ENCODE results near the gene NDUFB2.
"Not testable (repeated sequence)": the region's sequence is repeated elsewhere in the genome, so short reads cannot be mapped to it uniquely, and the experiment has no call there.

NDUFB2 gene

DNA sequence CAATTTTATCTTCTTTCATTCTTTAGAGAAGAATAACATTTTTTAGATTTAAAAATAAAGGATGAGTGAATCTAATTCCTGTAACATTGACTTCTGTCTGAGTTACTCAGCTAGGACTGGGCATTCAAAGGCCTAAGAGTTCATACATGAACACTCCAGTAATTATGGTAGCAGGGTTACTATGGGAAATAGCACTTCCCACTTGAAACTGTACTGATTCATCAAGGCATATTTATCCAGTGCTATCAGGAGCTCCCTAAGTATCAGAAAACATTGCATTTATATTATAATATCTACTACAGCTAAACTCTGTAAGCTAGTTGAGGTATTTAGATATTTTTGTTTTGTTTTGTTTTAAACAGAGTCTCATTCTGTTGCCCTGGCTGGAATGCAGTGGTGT is 41.8 kb downstream of the NDUFB2 start:
- no peak for DNase-seq (ENCODE audit: low spot score)
- TF ChIP-seq, protein P1, sequence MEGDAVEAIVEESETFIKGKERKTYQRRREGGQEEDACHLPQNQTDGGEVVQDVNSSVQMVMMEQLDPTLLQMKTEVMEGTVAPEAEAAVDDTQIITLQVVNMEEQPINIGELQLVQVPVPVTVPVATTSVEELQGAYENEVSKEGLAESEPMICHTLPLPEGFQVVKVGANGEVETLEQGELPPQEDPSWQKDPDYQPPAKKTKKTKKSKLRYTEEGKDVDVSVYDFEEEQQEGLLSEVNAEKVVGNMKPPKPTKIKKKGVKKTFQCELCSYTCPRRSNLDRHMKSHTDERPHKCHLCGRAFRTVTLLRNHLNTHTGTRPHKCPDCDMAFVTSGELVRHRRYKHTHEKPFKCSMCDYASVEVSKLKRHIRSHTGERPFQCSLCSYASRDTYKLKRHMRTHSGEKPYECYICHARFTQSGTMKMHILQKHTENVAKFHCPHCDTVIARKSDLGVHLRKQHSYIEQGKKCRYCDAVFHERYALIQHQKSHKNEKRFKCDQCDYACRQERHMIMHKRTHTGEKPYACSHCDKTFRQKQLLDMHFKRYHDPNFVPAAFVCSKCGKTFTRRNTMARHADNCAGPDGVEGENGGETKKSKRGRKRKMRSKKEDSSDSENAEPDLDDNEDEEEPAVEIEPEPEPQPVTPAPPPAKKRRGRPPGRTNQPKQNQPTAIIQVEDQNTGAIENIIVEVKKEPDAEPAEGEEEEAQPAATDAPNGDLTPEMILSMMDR (IDR thresholded peaks at IDR 0.05; ENCODE audit: extremely low read depth, insufficient read depth, missing control alignments): no peak
- in situ Hi-C loops (cut with MboI; ENCODE audit: low pct_unique_long_range_greater_than_20kb, low sequenced_read_pairs, unreplicated experiment): no loop called here

DNA sequence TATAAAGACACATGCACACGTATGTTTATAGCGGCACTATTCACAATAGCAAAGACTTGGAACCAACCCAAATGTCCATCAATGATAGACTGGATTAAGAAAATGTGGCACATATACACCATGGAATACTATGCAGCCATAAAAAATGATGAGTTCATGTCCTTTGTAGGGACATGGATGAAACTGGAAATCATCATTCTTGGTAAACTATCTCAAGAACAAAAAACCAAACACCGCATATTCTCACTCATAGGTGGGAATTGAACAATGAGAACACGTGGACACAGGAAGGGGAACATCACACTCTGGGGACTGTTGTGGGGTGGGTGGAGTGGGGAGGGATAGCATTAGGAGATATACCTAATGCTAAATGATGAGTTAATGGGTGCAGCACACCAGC is 46.7 kb downstream of the NDUFB2 start:
- DNase-seq (ENCODE audit: low spot score); in situ Hi-C loops (cut with MboI; ENCODE audit: low pct_unique_long_range_greater_than_20kb, low sequenced_read_pairs, unreplicated experiment): not testable (repeated sequence)

DNA sequence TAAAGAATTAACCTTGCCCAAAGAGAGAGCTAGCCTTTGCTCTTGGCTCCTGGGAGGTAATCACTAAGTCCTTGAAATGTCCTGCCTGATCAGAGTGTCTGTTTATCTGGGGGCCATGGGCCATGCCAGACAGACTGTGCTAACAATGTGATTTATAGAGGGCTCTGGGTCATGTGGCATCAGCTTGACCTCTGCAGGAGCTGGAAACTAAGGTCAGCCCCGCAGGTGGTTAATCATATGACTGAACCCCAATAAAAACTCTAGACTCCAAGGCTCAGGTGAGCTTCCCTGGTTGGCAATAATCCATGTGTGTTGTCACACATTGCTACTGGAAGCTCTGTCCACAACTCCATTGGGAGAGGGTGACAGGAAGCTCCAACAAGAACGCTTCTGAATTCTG is 47.5 kb downstream of the NDUFB2 start:
- in situ Hi-C loops (cut with MboI; ENCODE audit: low pct_unique_long_range_greater_than_20kb, low sequenced_read_pairs, unreplicated experiment): no loop called here
- no peak for DNase-seq (ENCODE audit: low spot score)
- TF ChIP-seq, protein P1 (IDR thresholded peaks at IDR 0.05; ENCODE audit: extremely low read depth, insufficient read depth, missing control alignments): no peak

DNA sequence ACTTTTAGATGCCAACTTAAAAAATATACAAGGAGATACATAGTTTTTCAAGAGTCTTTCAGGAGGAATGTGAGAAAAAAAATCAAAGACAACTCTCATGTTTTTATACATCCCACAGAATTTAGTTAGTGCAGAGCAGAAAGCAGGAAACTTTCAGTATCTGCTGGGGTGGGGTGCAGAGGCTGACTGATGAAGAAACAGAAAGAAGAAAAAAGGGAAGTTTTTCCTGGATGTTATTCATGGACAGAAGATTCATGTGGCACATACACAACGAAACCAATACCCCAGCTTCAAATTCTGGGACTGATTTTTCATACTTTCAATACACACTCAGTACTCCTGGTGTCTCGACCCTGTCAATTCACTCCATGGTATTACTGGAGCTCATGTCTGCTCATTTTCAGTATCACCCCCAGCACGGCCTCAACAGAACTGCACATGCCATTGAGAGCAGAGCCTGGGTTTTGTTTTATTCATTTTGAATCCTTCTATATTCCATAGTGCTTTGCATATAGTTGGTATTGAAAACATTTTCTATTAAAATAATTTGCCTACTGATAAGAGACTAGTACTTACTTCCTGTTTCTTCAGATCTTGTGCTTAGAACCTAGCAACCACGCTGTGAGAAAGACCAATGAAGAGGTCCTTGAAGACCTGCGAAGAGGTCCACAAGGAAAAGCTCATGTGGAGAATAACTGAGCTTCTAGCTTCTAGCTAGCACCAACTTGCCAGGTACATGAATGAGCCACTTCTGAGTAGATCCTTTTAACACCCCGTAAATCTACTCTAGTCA is 49.0 kb downstream of the NDUFB2 start:
- TF ChIP-seq, protein P1 (IDR thresholded peaks at IDR 0.05; ENCODE audit: extremely low read depth, insufficient read depth, missing control alignments): no peak
- in situ Hi-C loops (cut with MboI; ENCODE audit: low pct_unique_long_range_greater_than_20kb, low sequenced_read_pairs, unreplicated experiment): no loop called here
- no peak for DNase-seq (ENCODE audit: low spot score)

DNA sequence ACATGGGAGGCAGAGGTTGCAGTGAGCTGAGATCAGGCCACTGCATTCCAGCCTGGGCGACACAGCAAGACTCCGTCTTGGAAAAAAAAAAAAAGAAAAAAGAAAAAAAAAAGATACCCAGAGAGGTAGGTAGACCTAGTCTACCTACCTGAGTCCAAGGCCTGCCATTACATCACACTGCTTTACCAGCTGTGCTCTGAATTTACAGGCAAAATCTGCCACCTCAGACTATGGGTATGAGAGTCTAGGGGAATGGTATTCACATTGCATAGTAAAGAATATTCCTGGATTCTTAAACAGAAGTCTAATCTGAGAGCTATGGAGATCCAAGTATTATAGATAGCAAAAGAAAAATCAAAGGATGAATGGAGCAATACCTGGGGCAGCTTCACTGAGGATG is 50.2 kb downstream of the NDUFB2 start:
- no peak for DNase-seq (ENCODE audit: low spot score)
- in situ Hi-C loops (cut with MboI; ENCODE audit: low pct_unique_long_range_greater_than_20kb, low sequenced_read_pairs, unreplicated experiment): no loop called here
- TF ChIP-seq, protein P1 (IDR thresholded peaks at IDR 0.05; ENCODE audit: extremely low read depth, insufficient read depth, missing control alignments): no peak

DNA sequence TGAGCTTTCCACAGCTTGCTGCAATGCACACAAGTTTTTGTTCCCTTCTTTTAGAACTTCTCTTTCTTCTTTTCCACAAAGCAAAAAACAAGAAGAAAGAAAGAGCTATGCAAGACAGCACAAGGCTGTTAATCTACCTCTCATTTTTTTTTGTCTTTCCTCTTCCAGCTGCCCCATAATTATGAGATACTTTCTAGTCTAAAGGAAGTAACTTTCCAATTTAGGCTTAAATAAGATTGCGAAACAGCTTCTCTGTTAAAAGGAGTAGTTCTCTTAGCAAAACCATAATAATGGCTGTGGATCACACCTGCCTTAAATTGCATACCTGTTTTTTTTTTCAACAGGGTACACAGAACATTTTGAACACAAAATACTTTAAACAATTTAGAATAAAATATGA is 56.0 kb downstream of the NDUFB2 start:
- no peak for DNase-seq (ENCODE audit: low spot score)
- in situ Hi-C loops (cut with MboI; ENCODE audit: low pct_unique_long_range_greater_than_20kb, low sequenced_read_pairs, unreplicated experiment): no loop called here
- TF ChIP-seq, protein P1 (IDR thresholded peaks at IDR 0.05; ENCODE audit: extremely low read depth, insufficient read depth, missing control alignments): no peak

DNA sequence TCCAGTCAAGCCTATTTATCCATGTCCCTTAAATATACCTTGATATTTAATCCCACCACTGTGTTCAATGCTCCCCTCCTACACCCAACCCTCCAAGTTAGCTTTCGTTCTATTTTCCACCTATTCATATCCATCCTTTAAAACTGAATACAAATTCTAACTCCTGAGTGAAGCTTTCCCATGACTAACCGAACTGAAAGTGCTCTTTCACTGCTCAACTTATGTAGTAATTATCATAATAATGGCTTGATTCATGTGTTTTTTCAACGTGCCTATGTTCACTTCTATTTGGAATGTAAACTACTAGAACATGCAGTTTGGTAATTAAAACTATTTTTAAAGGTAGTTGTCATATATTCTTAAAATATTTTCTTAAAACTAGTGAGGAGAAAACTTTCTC is 58.0 kb downstream of the NDUFB2 start:
- DNase-seq (ENCODE audit: low spot score): no peak
- in situ Hi-C loops (cut with MboI; ENCODE audit: low pct_unique_long_range_greater_than_20kb, low sequenced_read_pairs, unreplicated experiment): no loop called here
- TF ChIP-seq, protein P1 (IDR thresholded peaks at IDR 0.05; ENCODE audit: extremely low read depth, insufficient read depth, missing control alignments): no peak
